Vein endothelial cell (primary cell): ENCODE data around the gene SNX1. TPM values are rescaled to one million over a fixed set of nuclear protein-coding genes. Genes with fewer than 3 reads are reported as not detected.

Source experiments
- small RNA-seq: library from RNA; depleted of rRNA; stranded (forward); fragments of <200 nt; gene quantifications from one replicate; pipeline ENCODE3, GENCODE V24; 2012
- total RNA-seq: library from RNA; depleted of rRNA; stranded (reverse); fragments of >200 nt; gene quantifications from 2 replicates; pipeline ENCODE4 v1.2.3, GENCODE V29; 2012

Gene SNX1, protein sequence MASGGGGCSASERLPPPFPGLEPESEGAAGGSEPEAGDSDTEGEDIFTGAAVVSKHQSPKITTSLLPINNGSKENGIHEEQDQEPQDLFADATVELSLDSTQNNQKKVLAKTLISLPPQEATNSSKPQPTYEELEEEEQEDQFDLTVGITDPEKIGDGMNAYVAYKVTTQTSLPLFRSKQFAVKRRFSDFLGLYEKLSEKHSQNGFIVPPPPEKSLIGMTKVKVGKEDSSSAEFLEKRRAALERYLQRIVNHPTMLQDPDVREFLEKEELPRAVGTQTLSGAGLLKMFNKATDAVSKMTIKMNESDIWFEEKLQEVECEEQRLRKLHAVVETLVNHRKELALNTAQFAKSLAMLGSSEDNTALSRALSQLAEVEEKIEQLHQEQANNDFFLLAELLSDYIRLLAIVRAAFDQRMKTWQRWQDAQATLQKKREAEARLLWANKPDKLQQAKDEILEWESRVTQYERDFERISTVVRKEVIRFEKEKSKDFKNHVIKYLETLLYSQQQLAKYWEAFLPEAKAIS
- total RNA-seq, result 45.1 and 48.3 TPM in 2 replicates

DNA sequence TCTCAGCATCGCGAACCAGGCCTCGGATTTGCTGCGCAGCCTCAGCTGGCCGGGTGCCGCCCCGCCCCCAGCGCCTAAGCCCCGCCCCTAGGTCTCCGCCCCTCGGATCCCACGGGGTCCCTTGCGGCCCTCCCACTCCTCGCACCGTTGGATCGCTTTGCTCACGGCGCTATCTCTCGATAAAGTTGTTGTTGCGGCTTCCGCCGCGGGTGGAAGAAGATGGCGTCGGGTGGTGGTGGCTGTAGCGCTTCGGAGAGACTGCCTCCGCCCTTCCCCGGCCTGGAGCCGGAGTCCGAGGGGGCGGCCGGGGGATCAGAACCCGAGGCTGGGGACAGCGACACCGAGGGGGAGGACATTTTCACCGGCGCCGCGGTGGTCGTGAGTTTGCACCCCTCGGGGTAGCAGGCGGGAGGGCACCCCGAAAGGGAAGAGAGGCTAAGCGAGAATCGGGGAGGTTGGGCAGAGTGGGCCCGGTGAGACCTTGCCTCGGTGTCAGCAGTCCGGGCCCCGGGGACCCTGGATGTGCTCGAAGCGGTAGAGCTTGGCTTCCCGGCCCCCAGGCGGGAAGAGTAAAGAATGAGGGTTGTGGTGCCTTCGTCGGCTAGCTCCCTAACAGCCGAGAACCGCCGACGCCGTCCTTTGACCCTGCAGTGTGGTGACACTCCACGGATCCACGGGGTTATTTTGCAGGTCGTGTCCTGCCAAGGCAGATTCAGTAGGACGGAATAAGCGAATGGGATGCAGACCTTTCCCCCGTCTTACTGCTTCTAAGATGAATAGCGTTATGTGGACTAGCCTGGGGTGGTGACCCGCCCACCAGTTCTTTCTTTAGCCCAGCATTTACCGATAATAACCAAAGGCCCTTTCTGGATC lies at the start of gene SNX1:
TSS of gene SNX1 (plus strand) at position 188 of the 873 bp plus-strand sequence. CDS start at position 220, 32 bp downstream.

GRCh38 chr15:64046421-64047153 lies 49.2 kb upstream of the SNX1 start, which contains the start of gene DAPK2:
Gene DAPK2 (minus strand): TSS chr15:64046485. CDS start chr15:64040261, 6,224 bp downstream.

DNA sequence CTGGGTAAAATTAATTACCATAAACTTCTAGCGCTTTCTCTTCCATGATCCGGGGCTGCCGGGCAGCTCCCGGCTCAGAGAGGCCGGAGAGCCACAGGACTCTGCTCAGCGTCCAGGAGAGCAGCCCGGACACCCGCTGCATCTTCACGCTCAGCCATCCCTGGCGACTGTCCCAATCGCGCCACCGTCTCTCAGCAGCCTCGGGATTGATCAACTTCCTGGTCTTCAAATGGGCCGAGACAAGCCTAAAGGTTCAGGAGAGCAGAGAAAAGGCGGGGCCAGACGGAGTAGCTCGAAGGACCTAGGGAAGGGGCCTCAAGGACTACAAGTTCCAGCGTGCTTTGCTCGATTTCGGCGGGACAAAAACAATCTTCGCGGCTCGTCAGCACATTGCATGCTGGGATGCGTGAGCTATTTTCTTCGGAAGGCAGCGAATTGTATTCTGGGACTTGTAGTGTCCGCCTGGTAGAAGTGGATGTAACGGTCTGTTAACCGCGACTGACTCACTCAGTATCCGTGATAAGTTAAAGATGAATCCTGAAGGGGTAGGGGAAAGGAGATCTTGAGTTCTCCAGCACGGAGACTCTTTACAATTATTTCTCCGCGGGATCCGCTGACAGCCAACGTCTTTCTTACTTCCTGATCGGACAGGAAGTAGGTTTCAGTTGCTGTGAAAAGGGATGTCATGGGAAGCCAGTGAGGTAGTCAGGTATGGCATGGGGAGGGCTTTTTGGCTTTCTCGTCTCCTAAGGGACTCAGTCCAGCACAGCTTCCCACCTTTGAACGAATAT lies 2.0 kb upstream of the SNX1 start, which contains the start of gene CIAO2A:
TSS of gene CIAO2A (minus strand) at position 212 of the 791 bp plus-strand sequence. CDS start at position 142, 70 bp downstream.

GRCh38 chr15:64151727-64152506 lies 56.1 kb downstream of the SNX1 start, which contains the start of gene SNX22:
Gene SNX22 (plus strand): TSS chr15:64151731. CDS start chr15:64151776, 45 bp downstream.

DNA sequence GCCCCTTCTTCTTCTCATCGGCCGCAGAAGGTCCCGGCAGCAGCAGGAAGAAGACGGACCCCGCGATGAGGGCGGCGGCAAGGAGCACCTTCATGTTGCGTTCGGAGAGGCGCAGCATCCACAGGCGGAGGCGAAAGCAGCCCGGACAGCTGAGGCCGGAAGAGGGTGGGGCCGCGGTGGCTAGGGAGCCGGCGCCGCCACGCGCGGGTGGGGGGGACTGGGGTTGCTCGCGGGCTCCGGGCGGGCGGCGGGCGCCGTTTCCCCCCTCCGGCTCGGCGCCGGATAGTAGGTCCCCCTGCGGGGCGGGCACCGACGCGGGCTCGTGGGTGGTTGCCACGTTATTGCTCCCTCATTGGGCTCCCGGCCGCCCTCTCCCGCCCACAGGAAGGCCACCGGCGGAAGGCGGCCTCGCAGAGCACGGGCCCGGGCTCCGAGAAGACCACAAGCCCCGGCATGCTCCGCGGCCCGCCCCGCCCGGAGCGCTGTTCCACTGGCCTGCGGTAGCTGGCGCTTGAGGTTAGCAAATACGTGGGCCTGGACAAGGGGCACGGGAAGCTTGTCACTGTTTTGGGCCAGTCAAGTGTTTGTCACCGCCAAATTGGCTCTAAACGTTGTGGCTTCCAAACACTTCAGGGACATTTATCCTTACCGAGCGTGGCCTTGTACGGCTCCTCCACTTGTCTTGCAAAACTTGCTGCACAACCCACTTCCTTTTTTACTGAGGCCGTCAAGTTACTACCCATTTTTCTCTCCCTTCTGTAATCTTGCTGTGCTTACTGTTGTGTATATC lies 67.3 kb downstream of the SNX1 start, which contains the start of gene PPIB:
TSS of gene PPIB (minus strand) at position 154 of the 790 bp plus-strand sequence. CDS start at position 118, 36 bp downstream.

Small RNA genes lying within 50 kb of the gene (small RNA-seq; reads per million reads assigned to genes)
- gene RF00019, result not detected

Other genes starting within 250 kb of the SNX1 start
- 9.1 and 13.5 TPM in 2 replicates for gene DAPK2, start 49.5 kb upstream of the SNX1 start, total RNA-seq
- gene CIAO2A, start 2.1 kb upstream of the SNX1 start, total RNA-seq, result 42.5 and 44.7 TPM in 2 replicates
- under 0.01 and 0.57 TPM in 2 replicates for gene SNX22, start 55.7 kb downstream of the SNX1 start, total RNA-seq
- 727 and 770 TPM in 2 replicates for gene PPIB, start 67.0 kb downstream of the SNX1 start, total RNA-seq